ENCODE results near the gene EEA1. TPM values are rescaled to one million over a fixed set of nuclear protein-coding genes. Genes with fewer than 3 reads are reported as not detected.

Gene EEA1
- total RNA-seq, 1 experiment from 2014 or later: 14.9 TPM

- no peak overlapping the region for H3K4me3 Mint-ChIP-seq
- Histone ChIP-seq H3K14ac (ENCODE audit: insufficient read depth, low read length) (no peak overlapping the region), H2AFZ (ENCODE audit: low read length) (no peak overlapping the region), H3K27ac (ENCODE audit: insufficient read length, low read depth, low read length) (no peak overlapping the region), H3K56ac (ENCODE audit: insufficient read length, low read depth, low read length) (no peak overlapping the region), H2AK5ac (ENCODE audit: insufficient read length, low read length) (no peak overlapping the region), H2BK12ac (ENCODE audit: insufficient read length, low read depth, low read length) (no peak overlapping the region), H3K79me2 (ENCODE audit: insufficient read depth, low read length) (no peaks in the 10 kb centered on the region), H4K8ac (replicated peaks; ENCODE audit: insufficient read length, low read depth, low read length) (no peak overlapping the region), H4K20me1 (ENCODE audit: control insufficient read depth, insufficient read depth, insufficient read length) (no peaks in the 10 kb centered on the region), H3K23me2 (ENCODE audit: insufficient read length, low read depth, low read length, poor library complexity, severe bottlenecking) (no peaks in the 10 kb centered on the region), H2BK120ac (ENCODE audit: low read depth, low read length, poor library complexity, severe bottlenecking) (no peak overlapping the region), H3K4me2 (ENCODE audit: insufficient read depth, insufficient read length, low read length) (no peak overlapping the region), H3K9ac (ENCODE audit: extremely low read depth, insufficient read length, low read length) (no peak overlapping the region), H3T11ph (ENCODE audit: low read length) (no peak overlapping the region), H3K9me3 (ENCODE audit: control insufficient read depth, low read depth, low read length) (no peaks in the 10 kb centered on the region), H4K5ac (ENCODE audit: insufficient read length, low read depth, low read length) (no peak overlapping the region), H3K79me1 (ENCODE audit: insufficient read depth, low read depth, low read length, poor library complexity, severe bottlenecking) (no peaks in the 10 kb centered on the region), H2BK5ac (ENCODE audit: insufficient read length, low read length) (no peak overlapping the region), H2BK20ac (ENCODE audit: low read depth, low read length, poor library complexity, severe bottlenecking) (no peak overlapping the region), H4K91ac (ENCODE audit: insufficient read length, low read depth, low read length) (no peak overlapping the region), H3K23ac (ENCODE audit: insufficient read length, low read depth, low read length) (no peak overlapping the region), H3K18ac (ENCODE audit: insufficient read length, low read depth, low read length) (no peak overlapping the region), H2BK15ac (ENCODE audit: low read depth, low read length) (no peak overlapping the region), H3K4me1 (ENCODE audit: insufficient read depth, low read length) (no peaks in the 10 kb centered on the region), H3K4ac (ENCODE audit: low read depth, low read length) (no peak overlapping the region), H3K27me3 (ENCODE audit: insufficient read depth, low read length) (no peaks in the 10 kb centered on the region)
- peaks cover 2 to 23% (median 10%) of the 10 kb centered on the region in 3 experiments; a peak in 6 of 7 replicates for H3K36me3 Mint-ChIP-seq (ENCODE audit: insufficient read depth in 1 of 3, low read depth in 3 of 3)
- H3K27me3 Mint-ChIP-seq (ENCODE audit: low read depth): no peaks in the 10 kb centered on the region
- no peak overlapping the region for H3K27ac Mint-ChIP-seq
- no peaks in the 10 kb centered on the region for H3K9me3 Mint-ChIP-seq
- H3K4me1 Mint-ChIP-seq: no peaks in the 10 kb centered on the region
- DNase-seq: no peak
- WGBS (ENCODE audit: extremely low coverage, insufficient read length, low lambda C conversion rate): no CpG with 5 or more reads among the region's 4 CpGs
- no peak for TF ChIP-seq CTCF (conservative IDR thresholded peaks at IDR 0.05)
These were observed 118.7 kb downstream of the EEA1 start for GRCh38 chr12:92810370-92810769.

Measured in H9 (cell line).